Erythroblast (primary cell): Measurements from ENCODE around the gene ABCD1.

ENCODE experiments used
- GATA1 ChIP-seq: IDR thresholded peaks from 2 replicates; pipeline ENCODE4 v1.6.1; 2011; ENCODE audit warnings: low read depth, mild to moderate bottlenecking, control low read depth, low read length, moderate library complexity
- POLR2A ChIP-seq: IDR thresholded peaks from 2 replicates; pipeline ENCODE4 v1.6.1; 2011; ENCODE audit warnings: mild to moderate bottlenecking, low read length

DNA sequence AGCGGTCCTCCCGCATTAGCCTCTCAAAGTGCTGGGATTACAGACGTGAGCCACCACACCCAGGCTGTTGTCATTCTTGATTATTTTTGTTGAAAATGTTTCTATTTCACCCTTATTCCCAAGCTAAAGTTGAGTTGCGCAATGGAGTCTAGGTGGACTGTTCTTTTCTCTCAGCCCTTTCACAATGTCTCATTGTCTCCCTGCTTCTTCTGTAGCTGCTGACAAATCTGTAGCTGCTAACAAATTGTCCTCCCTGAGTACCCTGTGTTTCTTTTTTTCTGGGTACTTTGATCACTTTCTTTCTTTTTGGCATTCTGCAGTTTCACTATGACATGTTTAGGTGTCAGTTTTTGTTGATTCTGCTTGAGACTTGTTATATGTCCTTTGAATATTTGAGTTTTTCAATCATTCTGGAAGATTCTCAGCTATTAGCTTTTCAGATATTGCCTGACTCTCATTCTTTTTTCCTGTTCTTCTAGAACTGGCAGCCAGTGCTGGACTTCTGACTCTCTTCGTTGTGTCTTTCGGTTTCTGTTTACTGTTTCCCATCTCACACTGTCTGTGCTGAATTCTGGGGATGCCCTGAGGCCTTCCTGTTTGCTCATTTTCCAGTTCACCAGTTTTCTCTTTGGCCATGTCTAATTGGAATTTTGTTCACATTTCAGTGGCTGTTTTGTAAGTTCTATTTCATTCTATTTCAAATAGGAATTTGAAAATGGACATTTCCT, 6.6 kb downstream of the ABCD1 start:
- TF ChIP-seq POLR2A: no peak
- no peak for TF ChIP-seq GATA1
